Measurements from ENCODE around the gene NTSR1.

The NTSR1 gene

DNA sequence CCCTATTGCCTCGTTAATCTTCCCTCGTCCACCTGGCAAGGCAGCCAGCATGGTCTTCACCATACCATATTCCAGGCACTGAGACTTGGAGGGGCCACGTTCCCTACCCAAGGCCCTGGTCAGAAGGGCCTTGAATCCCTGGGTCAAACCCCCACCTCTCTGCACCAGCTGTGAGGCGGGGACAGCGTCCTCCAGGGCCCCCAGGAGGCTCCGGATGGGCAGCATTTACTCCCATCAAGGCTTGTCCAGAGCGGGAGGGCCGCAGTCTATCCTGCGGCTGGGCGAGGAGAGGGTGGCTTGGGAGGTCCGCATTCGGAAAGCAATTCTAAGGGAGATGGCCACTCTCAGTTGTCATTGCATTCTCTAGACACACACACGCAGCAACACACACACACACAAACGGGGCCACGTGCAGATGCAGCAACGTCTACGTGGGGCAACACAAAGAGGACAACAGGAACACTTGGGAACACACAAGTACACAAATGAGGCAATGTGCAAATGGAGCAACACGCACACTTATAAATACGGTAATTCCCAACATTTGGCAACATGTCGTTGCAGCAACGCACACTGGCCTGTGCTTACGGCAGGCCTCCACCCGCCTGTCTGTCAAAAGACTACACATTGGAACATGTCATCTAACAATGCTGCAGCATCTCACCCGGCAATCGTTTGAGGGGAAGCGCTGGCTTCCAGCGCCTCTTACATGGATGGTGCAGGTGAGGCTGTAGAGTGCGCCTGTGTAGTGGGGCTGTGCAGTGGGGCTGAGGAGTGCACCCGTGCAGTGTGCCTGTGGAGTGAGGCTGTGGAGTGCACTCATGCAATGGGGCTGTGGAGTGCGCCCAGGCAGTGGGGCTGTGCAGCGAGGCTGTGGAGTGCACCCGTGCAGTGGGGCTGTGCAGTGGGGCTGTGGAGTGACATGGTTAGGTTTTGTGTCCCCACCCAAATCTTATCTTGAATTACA lies 12.9 kb upstream of the NTSR1 start:
- DNase-seq = no peak

DNA sequence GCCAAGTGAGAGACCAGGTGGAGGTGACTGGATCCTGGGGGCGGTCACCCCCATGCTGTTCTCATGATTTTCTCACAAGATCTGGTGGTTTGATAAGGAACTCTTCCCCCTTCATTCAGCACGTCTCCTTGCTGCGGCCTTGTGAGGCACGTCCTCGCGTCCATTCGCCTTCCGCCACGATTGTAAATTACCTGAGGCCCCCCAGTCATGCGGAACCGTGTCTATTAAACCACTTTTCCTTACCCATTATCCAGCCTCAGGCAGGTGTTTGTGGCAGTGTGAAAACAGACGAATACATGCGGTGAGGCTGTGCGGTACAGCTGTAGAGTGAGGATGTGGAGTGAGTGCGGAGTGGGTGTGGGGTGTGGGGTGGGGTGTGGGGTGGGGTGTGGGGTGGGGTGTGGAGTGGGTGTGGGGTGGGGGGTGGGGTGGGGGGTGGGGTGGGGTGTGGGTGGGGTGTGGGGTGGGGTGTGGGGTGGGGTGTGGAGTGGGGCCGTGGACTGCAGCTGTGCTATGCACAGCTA lies 12.1 kb upstream of the NTSR1 start:
- DNase-seq = no peak

DNA sequence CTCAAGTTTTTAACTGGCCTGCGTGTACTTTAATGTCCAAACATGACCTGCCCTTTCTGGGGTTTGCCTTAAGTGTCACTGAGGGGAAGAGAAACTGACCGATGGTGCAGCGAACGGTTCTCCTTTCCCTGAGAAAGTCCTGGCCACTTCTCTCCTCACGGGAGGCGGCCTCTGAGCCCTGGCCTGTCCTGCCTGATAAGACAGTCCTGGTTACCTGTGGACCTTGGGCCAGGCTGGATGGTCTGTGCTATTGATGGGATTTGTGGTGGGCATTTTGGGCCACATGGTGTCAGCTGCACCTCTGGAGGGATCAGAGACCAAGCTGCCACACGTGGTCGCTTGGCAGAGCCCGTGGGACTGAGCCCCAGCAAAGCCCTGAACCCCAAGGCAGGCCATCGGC lies 11.6 kb upstream of the NTSR1 start:
- DNase-seq = no peak

DNA sequence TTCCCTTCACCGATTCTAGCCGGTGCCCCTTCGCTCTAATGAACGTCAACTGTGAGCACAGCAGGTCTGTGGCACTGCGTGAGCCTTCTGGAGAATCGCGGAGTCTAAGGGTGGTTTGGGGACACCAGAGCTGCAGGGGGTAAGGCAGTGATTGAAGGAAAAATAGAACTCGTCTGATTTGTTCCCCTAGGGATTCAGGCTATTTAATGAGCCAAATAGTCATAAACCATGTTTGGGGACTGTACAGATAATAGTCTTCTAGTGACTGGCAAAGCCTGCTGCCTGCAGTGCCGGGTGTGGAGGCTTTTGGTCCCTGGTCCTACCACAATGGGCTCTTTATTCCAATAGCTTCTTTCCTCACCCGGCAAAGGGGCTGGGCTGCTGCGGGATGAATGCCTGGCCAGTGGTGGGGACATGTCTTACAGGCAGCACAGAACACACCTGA lies 11.1 kb upstream of the NTSR1 start:
- DNase-seq = no peak

DNA sequence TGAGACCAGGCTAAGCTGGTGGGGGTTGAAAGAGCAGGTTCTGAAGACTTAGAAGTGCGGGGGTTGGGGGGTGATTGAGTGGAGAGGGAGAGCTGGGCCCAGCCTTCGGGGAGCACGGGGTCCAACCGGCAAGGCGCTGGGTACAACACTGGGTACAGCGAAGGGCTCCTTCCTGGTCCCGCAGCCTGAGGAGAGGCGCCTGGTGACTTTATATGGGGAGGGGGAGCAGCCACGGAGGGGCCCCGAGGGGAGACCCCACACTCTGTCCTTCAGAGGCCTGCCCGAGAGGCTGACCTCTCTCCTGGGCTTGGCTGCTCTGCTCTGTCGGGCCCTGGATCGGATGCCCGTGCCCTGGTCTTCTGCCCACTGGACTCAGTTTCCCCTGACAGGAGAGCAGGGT lies 10.4 kb upstream of the NTSR1 start:
- DNase-seq = no peak

DNA sequence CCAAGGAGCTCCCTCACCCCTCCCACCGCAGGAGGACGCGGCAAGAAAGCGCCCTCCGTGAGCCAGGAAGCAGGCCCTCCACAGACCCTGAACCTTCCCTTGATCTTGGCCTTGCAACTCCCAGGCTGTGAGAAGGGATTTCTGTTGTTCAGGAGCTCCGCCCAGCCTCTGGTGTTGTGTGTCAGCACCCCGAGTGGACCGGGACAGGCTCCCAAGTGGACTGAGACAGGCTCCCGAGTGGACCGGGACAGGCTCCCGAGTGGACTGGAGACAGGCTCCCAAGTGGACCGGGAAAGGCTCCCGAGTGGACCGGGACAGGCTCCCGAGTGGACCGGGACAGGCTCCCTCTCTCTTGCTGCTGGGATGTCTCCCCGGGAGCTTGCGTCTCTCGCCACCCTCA lies 9.3 kb upstream of the NTSR1 start:
- DNase-seq = no peak

DNA sequence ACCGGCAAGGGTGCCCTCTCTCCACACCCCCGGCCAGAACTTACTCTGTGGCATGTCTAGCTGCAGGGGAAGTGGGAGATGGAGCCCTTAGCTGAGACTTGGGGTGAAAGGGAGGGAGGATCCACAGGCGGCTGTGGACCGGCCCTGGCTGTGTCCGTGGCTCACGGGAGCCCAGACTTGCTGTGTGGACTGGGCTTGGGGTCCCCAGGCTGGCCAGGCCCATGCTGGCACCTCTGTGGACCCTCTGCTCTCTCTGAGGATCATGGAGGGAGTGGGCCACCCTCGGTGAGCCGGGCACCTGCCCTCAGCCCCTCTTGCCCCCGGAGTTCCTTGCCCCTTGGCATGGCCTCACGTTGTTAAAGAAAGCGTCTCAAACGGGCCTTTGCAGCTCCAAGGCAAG lies 8.9 kb upstream of the NTSR1 start:
- no peak for DNase-seq

DNA sequence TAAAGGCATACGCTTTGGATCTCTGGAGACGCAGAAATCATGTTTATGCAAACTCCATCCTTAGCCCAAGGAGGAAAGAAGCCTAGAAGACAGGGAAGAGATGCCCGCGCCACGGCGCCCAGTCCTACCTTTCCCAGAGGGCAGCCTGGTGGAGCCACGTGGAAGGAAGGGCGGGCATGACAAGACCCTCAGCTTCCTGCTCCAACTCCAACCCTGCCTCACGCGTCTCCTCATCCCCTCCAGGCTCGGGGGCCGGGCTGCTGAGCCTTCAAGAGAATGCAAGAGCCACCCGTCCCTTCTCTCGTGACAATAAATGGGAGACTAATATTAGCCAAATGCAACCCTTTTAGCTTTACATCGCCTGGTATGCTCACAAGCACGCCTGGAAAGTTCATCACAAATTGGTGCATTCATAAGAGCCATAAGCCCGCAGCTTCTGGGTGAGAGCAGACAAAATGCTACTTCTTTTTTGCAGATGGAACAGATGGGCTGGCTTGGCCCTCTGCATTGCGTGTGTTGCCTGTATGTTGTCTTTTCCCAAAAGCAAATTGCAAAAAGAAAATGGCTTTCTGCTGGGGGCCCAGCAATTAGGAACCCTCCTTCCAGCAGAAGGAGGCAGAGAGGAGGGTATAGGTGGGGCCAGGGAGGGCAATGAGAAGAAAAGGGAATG lies 8.2 kb upstream of the NTSR1 start:
- no peak for DNase-seq

DNA sequence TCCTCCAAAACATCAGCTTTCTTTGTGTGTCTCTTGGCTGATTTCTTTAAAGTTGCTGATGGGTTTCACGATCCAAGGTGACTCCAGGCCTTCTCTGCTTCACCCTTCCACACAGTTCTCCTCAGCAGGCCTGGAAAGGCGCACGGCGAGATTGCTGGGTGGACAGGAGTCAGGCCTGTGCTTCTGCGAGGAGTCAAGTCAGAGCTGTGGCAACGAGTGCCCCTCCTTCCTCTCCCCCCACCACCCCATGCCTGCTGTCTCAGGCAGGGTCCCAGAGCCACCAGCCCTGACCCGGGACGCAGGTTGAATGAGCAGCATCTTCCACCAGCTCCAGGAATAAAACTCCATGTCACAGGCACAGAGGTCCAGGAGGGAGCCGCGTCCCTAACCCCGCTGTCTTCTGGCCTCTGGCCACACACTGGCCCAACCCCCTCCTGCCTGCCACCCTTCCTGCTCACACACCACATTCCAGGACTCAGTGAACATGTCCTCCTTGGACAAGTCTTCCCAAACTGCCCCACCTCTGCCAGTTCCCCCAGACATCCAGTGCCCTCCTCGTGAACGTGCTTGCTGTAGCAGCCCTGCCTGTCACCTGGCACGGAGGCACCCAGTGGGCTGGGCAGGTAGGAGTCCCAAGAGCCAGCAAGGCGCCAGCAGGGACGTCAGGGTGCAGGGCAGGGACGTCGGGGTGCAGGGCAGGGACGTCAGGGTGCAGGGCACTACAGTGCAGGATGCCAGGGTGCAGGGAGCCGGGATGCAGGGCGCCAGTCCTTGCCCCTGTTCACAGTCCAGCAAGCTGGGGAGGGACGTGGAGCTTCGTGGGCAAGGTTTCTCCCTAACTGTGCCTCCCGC lies 7.2 kb upstream of the NTSR1 start:
- DNase-seq = no peak

DNA sequence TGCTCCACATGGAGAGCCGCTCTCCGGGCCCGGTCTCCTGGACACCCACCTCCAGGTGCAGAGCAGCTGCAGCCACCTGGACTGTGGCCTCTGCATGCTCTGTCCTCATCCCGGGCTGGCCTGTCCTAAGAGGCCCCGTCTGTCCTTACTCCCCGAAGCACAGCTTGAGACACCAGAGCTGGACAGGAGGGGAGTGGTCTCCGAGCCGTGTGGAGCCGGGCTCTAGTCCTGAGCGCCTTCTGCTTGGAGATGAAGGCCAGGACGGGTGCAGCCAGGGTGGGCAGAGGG lies 6.7 kb upstream of the NTSR1 start:
- no peak for DNase-seq

DNA sequence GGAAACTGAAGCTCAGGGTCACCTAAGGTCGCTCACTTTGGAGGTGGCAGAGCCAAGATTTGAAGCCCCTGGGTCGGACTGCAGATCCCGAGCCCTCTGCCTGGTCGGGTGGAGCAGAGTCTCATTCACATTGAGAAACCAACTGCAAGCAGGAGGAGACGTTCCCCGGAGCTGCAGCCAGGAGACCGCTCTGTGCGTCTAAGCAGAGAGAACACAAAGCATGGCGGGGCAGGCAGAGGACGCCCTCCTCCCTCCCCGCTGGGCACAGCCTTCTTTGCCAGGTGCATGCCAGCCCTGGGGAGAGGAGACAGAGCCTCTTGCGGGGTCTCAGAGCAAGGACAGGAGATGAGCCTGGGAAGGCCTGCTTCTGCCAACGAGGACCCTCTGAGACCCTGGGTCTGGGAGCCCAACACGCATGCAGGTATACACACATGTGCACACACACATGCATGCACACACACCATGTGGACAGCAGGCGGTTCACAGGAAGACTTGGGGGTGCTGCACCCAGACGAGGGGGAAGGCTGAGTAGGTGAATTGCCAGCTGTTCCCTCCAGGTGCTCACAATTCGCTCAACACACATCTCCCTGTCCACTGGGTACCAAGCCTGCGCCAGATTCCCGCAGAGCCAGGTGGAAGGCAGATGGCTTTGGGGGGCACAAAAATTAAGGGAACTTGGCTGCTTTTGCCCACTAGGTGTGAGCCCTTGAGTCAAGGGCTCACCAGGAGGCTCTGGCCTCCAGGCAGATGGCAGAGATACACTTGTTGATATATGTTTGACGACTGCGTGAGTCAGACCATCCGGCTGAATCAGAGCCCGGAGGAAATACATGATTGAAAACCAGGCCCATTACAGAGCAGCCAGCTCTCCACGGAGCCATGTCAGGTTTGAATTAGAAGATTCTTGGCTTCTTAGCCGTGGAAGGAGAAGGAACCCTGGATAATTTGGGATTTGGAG lies 5.5 kb upstream of the NTSR1 start:
- DNase-seq = peak; percentile 20

DNA sequence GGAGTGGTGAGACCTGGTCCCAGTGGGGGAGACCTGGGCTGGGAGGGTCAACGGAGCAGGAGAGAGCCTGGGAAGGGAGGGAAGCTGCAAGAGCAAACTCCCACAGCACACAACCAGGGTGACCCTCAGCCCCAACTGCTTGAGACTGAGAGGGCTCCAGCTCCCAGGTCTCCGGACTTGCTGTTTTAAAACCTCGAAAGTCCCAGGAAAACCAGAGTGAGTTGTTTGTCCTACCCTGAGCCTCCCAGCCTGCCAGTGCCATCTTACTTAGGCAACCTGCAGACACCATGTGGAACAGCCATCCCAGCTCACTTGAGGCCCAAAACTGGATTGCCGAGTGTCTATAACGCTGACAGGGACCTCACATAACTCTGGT lies 4.8 kb upstream of the NTSR1 start:
- no peak for DNase-seq

DNA sequence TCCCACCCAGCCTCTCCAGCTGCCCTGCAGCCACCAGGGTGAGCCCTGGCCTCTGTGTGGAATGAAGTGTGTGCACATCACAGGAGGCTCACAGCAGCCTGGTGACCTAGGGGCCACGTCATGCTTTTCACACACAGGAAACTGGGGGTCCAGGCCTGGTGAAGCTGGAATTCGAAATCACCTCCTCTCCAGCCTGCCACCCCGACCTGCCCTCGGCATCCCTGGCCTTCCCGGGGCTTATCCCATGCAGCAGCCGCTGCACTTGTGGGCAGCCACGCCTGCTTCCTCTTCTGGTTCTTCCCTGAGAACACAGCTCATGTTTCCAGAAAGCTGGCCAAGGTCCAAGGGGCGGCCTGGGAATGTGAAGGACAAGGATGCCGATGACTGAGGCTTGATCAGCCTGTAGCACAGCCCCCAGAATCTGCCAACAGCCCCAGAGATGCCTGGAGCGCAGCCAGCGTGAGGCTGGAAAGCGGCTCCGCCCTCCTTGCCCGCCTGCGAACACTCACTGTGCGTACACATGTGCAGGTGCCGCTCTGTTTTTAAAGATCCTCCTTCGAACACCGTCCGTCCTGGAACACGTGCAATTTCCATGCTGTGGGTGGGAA lies 4.2 kb upstream of the NTSR1 start:
- DNase-seq = no peak

DNA sequence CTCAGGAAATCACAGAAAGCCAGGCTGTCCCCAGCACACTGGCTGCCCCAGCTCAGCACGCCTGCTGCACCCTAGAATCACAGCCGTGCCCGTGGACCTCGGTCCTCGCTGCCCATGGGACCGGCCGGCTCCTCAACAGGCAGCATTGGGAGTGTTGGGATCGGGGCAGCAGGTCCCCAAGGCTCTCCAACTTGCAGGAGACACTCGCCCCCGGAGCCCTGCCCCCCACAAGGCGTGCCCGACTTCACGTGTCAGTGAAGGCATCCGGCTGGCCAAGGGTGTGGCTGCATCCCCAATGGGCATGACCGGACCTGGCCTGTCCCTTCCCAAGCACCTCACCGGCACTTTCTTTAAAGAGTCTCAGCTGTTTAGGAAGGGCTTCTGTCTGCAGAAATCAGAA lies 3.0 kb upstream of the NTSR1 start:
- no peak for DNase-seq

DNA sequence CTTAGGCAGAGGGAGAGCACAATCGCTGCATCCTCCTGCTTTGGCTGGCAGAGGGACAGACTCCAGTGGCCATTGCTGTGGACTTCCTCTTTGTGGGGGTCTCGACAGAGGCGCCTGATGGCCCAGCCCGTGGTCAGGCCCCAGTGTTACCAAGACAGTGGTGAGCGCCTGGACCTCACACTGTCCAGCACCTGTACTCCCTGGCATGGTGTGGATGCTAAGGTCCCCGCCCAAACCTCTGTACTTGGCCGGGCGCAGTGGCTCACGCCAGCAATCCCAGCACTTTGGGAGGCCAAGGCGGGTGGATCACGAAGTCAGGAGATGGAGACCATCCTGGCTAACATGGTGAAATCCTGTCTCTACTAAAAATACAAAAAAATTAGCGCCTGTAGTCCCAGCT lies 2.3 kb upstream of the NTSR1 start:
- no peak for DNase-seq

DNA sequence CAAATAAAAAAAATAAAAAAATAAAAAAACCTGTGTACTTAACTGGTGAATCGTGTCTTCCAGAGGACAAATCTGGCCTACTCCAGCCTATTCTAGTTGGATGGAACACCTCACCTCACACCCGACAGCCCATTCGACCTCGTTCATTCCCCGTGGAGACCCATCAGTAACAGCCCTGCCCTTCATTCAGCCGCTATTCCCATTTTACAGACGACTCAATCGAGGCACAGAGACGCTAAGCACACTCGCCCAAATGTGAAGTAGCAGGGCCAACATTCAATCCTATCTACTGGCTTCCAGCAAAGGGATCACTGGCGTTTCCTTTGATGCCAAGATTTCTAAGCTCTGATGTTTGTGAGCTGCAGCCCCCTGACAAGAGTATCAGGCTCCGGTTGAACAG lies 1.8 kb upstream of the NTSR1 start:
- no peak for DNase-seq

DNA sequence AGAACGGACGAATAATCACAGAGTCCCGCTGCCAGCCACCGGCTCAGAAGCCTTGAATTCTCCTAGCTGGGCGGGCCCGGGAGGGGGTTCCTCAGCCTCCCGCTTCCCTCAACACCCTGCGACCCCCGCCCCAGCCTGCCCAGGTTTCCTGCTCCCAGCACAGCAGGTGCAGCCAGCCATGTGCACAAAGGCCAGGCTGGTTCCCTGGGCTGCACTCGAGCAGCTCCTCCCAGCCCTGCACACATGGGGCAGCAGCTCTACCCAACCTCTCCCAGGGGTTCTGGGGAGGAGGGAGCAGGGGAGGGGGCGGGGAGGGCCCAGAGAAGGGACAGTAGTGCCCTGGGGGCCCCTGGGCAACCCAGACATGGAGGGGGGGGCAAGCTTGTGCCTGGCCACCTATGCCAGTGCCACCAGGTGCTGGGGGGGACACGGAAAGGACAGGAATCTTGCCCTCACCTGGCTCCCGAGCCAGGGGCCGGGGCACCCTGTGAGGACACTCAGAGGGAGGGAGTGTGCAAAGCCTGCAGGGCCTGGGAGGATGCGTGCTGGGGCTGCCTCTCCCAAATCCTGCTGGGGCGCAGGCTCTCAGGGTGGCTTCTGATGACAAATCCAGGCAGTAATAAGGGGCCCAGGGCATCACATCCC lies 1.2 kb upstream of the NTSR1 start:
- DNase-seq = no peak

DNA sequence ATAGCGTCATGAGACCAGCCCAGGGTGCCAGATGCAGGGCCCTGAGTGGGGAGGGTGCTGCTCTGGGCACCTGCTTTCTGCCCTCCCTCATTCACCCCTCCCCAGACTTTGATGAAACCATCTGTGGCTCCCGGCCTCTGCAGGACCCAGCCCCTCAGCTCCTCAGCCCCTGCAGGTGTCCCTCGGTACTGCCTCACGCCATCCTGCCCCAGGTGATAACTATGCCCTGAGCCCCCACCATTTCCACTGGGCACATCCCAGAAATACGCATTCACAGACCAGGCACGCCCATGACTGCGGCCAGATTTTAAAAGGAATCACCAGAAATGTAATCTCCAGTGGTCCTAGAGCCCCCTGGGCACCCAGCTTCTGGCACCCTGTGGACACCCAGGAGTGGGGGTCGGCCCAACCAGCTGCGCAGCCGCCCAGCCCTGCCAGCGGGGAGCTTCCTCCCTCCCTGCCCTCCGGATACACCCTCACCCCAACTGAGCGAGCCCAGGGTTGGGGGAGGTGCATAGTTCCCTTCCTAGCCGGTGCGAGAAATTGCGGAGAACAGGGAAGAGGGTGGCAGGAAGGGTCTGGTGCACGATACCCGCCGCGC lies 615 bp upstream of the NTSR1 start:
- no peak for DNase-seq

DNA sequence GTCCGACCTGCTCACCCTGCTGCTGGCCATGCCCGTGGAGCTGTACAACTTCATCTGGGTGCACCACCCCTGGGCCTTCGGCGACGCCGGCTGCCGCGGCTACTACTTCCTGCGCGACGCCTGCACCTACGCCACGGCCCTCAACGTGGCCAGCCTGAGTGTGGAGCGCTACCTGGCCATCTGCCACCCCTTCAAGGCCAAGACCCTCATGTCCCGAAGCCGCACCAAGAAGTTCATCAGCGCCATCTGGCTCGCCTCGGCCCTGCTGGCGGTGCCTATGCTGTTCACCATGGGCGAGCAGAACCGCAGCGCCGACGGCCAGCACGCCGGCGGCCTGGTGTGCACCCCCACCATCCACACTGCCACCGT lies 885 bp downstream of the NTSR1 start:
- DNase-seq = no peak

DNA sequence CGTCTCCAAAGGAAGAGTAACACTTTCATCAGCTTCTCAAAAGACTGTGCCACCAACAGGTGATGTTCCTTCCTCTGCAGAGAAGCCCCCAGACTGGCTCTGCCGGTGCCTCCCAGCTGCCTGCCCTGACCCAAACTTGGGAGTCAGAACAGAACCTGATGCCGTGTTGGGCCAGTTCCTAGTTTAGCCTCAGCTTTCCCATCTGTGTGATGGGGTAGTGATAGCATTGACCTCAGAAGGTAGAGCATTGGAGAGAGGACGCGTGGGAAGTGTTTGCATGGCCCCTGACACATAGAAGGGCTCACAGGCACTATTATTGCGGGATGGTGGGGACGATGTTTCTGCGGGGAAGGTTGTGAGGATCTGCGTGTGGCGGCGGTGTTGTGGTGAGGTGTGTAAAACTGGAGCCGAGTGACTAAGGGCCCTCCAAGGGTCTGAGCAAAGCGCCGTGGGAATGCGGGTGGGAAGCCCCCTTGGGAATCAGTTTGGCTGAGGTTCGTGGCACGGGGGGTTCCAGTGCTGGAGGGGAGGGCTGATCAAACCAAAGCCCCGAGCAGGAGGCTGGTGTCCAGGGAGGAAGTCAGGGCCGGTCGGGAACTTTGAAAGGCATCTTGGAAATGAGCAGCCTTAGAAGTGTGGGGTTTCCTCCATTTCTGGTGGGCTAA lies 1.7 kb downstream of the NTSR1 start:
- DNase-seq = no peak

Data from KG1 (cell line).